NCI-H2196 (cell line): Measurements from ENCODE around the gene MAP2K5.
A peak's percentile ranks its signal among the peaks of the same experiment; 100 is the strongest.
"Not testable (repeated sequence)": the region's sequence is repeated elsewhere in the genome, so short reads cannot be mapped to it uniquely, and the experiment has no call there.

Experiments
- DNase-seq: peaks from one replicate; lab custom pipeline; 2025; ENCODE audit not compliant: unreplicated experiment; lab: John Stamatoyannopoulos, UW

The MAP2K5 gene

GRCh38 chr15:67592245-67592644 lies 49.7 kb downstream of the MAP2K5 start:
- no peak for DNase-seq

GRCh38 chr15:67593562-67593961 lies 51.1 kb downstream of the MAP2K5 start:
- no peak for DNase-seq

- no peak for DNase-seq
Measured at GRCh38 chr15:67594770-67595169, 52.3 kb downstream of the MAP2K5 start.

- no peak for DNase-seq
Measured at GRCh38 chr15:67595572-67595971, 53.1 kb downstream of the MAP2K5 start.

- DNase-seq, result no peak
Measured at GRCh38 chr15:67601073-67601472, 58.6 kb downstream of the MAP2K5 start.

GRCh38 chr15:67603063-67603462 lies 60.6 kb downstream of the MAP2K5 start:
- no peak for DNase-seq

GRCh38 chr15:67605871-67606270 lies 63.4 kb downstream of the MAP2K5 start:
- DNase-seq, result no peak

- no peak for DNase-seq
Measured at GRCh38 chr15:67606742-67607141, 64.2 kb downstream of the MAP2K5 start.

- no peak for DNase-seq
Measured at GRCh38 chr15:67607329-67607728, 64.8 kb downstream of the MAP2K5 start.

GRCh38 chr15:67607959-67608637 lies 65.6 kb downstream of the MAP2K5 start:
- no peak for DNase-seq

- no peak for DNase-seq
Measured at GRCh38 chr15:67608638-67608959, 66.1 kb downstream of the MAP2K5 start.

GRCh38 chr15:67611370-67612369 lies 69.2 kb downstream of the MAP2K5 start:
- DNase-seq, result no peak

- no peak for DNase-seq
Measured at GRCh38 chr15:67613211-67613610, 70.7 kb downstream of the MAP2K5 start.

- DNase-seq, result no peak
Measured at GRCh38 chr15:67613708-67614107, 71.2 kb downstream of the MAP2K5 start.

- peak; percentile 10 for DNase-seq
Measured at GRCh38 chr15:67615131-67615534, 72.6 kb downstream of the MAP2K5 start.

GRCh38 chr15:67618297-67618696 lies 75.8 kb downstream of the MAP2K5 start:
- no peak for DNase-seq

GRCh38 chr15:67622110-67622509 lies 79.6 kb downstream of the MAP2K5 start:
- no peak for DNase-seq

GRCh38 chr15:67632261-67632660 lies 89.8 kb downstream of the MAP2K5 start:
- DNase-seq, result no peak

GRCh38 chr15:67635950-67636349 lies 93.4 kb downstream of the MAP2K5 start:
- DNase-seq, result not testable (repeated sequence)

- no peak for DNase-seq
Measured at GRCh38 chr15:67639591-67639990, 97.1 kb downstream of the MAP2K5 start.

GRCh38 chr15:67641453-67641852 lies 99.0 kb downstream of the MAP2K5 start:
- DNase-seq, result no peak

GRCh38 chr15:67646847-67647246 lies 104.3 kb downstream of the MAP2K5 start:
- DNase-seq, result no peak
